Endothelial cell (in vitro differentiated cells): ENCODE measurements around the gene CAGE1. TPM values are rescaled to one million over a fixed set of nuclear protein-coding genes. Genes with fewer than 3 reads are reported as not detected.
"Not testable (repeated sequence)": the region's sequence is repeated elsewhere in the genome, so short reads cannot be mapped to it uniquely, and the experiment has no call there.

ENCODE experiments used
- DNase-seq: peaks from one replicate; pipeline ENCODE4 v3.0.0; 2021; ENCODE audit warnings: low spot score
- H3K27ac Mint-ChIP-seq: one replicate; pipeline ENCODE4 v1.8.0; 2021; ENCODE audit warnings: mixed read lengths, inconsistent platforms; ENCODE audit not compliant: unreplicated experiment
- H3K27me3 Mint-ChIP-seq: one replicate; pipeline ENCODE4 v1.8.0; 2021; ENCODE audit warnings: mild to moderate bottlenecking, moderate library complexity, mixed read lengths, inconsistent platforms; ENCODE audit not compliant: unreplicated experiment
- H3K36me3 Mint-ChIP-seq: one replicate; pipeline ENCODE4 v1.8.0; 2021; ENCODE audit warnings: mild to moderate bottlenecking, low read depth, mixed read lengths, inconsistent platforms; ENCODE audit not compliant: unreplicated experiment
- H3K4me1 Mint-ChIP-seq: one replicate; pipeline ENCODE4 v1.8.0; 2021; ENCODE audit warnings: mild to moderate bottlenecking, mixed read lengths, inconsistent platforms; ENCODE audit not compliant: unreplicated experiment
- H3K4me3 Mint-ChIP-seq: one replicate; pipeline ENCODE4 v1.8.0; 2021; ENCODE audit warnings: mild to moderate bottlenecking, mixed read lengths, inconsistent platforms; ENCODE audit not compliant: unreplicated experiment
- H3K9me3 Mint-ChIP-seq: one replicate; pipeline ENCODE4 v1.8.0; 2021; ENCODE audit warnings: mixed read lengths, inconsistent platforms; ENCODE audit not compliant: unreplicated experiment
- CTCF ChIP-seq: fragments of 200-600 bp; sonication (generic); IDR thresholded peaks from one replicate; pipeline ENCODE4 v1.5.0; 2021; ENCODE audit warnings: antibody characterized with exemption; ENCODE audit not compliant: unreplicated experiment
- total RNA-seq: library from RNA; stranded (reverse); fragmentation: NEBNext Ultra II Directional; extraction: Animal tissue kit (Norgen Biotek cat#: 25700); gene quantifications from one replicate; pipeline ENCODE4 v1.2.1, GENCODE V29; 2021; ENCODE audit not compliant: unreplicated experiment

CAGE1 gene
- total RNA-seq, 1 donor from 2014 or later, result not detected

- not testable (repeated sequence) for DNase-seq, H3K9me3 Mint-ChIP-seq, H3K36me3 Mint-ChIP-seq, H3K27me3 Mint-ChIP-seq, H3K4me1 Mint-ChIP-seq, H3K27ac Mint-ChIP-seq, H3K4me3 Mint-ChIP-seq
Observed at GRCh38 chr6:7344773-7345450, 44.6 kb downstream of the CAGE1 start.

GRCh38 chr6:7343546-7344475, 45.7 kb downstream of the CAGE1 start:
- no peaks in the 10 kb centered on the region for H3K27me3 Mint-ChIP-seq
- DNase-seq, result no peak
- H3K36me3 Mint-ChIP-seq, result no peaks in the 10 kb centered on the region
- TF ChIP-seq CTCF, result no peak
- H3K9me3 Mint-ChIP-seq, result no peaks in the 10 kb centered on the region
- no peaks in the 10 kb centered on the region for H3K4me1 Mint-ChIP-seq
- H3K4me3 Mint-ChIP-seq, result no peak overlapping the region
- H3K27ac Mint-ChIP-seq, result no peak overlapping the region

GRCh38 chr6:7341989-7342742, 47.4 kb downstream of the CAGE1 start:
- Mint-ChIP-seq H3K27me3 (no peaks in the 10 kb centered on the region), H3K4me3 (no peak overlapping the region), H3K4me1 (no peaks in the 10 kb centered on the region), H3K9me3 (no peaks in the 10 kb centered on the region), H3K36me3 (no peaks in the 10 kb centered on the region), H3K27ac (no peak overlapping the region)
- no peak for DNase-seq
- no peak for TF ChIP-seq CTCF

- no peaks in the 10 kb centered on the region for H3K4me1 Mint-ChIP-seq
- no peaks in the 10 kb centered on the region for H3K36me3 Mint-ChIP-seq
- H3K4me3 Mint-ChIP-seq, result no peak overlapping the region
- no peaks in the 10 kb centered on the region for H3K27me3 Mint-ChIP-seq
- no peaks in the 10 kb centered on the region for H3K9me3 Mint-ChIP-seq
- H3K27ac Mint-ChIP-seq, result no peak overlapping the region
- DNase-seq, result no peak
- no peak for TF ChIP-seq CTCF
Observed at GRCh38 chr6:7341271-7341670, 48.3 kb downstream of the CAGE1 start.

GRCh38 chr6:7339007-7339732, 50.4 kb downstream of the CAGE1 start:
- TF ChIP-seq CTCF, result peak; percentile 26
- H3K27me3 Mint-ChIP-seq, H3K36me3 Mint-ChIP-seq, H3K27ac Mint-ChIP-seq, H3K4me1 Mint-ChIP-seq, H3K4me3 Mint-ChIP-seq, H3K9me3 Mint-ChIP-seq: not testable (repeated sequence)
- DNase-seq, result peak; percentile 56
